Epidermal melanocyte (primary cell): ENCODE results near the gene MYLK4.
A peak's percentile ranks its signal among the peaks of the same experiment; 100 is the strongest.

Experiments used
- DNase-seq: peaks from one replicate; pipeline ENCODE4 v3.0.0; 2011; ENCODE audit warnings: low spot score; ENCODE audit not compliant: insufficient read length

The MYLK4 gene

GRCh38 chr6:2734488-2735166 is 16.1 kb downstream of the MYLK4 start:
- no peak for DNase-seq

GRCh38 chr6:2733736-2734480 is 16.8 kb downstream of the MYLK4 start:
- no peak for DNase-seq

GRCh38 chr6:2733324-2733723 is 17.4 kb downstream of the MYLK4 start:
- DNase-seq = no peak

GRCh38 chr6:2732503-2733089 is 18.1 kb downstream of the MYLK4 start:
- no peak for DNase-seq

GRCh38 chr6:2731281-2731909 is 19.3 kb downstream of the MYLK4 start:
- DNase-seq = no peak

- DNase-seq = peak; percentile 68
Measured at GRCh38 chr6:2730353-2731107, 20.2 kb downstream of the MYLK4 start.

GRCh38 chr6:2729921-2730320 is 20.8 kb downstream of the MYLK4 start:
- no peak for DNase-seq

- DNase-seq = no peak
Measured at GRCh38 chr6:2725999-2726567, 24.6 kb downstream of the MYLK4 start.

GRCh38 chr6:2725364-2725988 is 25.2 kb downstream of the MYLK4 start:
- no peak for DNase-seq

GRCh38 chr6:2721219-2721618 is 29.5 kb downstream of the MYLK4 start:
- DNase-seq = no peak

- no peak for DNase-seq
Measured at GRCh38 chr6:2719093-2719455, 31.6 kb downstream of the MYLK4 start.

- no peak for DNase-seq
Measured at GRCh38 chr6:2718334-2719092, 32.2 kb downstream of the MYLK4 start.

- DNase-seq = no peak
Measured at GRCh38 chr6:2716936-2717700, 33.6 kb downstream of the MYLK4 start.

GRCh38 chr6:2715737-2716136 is 35.0 kb downstream of the MYLK4 start:
- no peak for DNase-seq

- DNase-seq = no peak
Measured at GRCh38 chr6:2714111-2714895, 36.4 kb downstream of the MYLK4 start.

- no peak for DNase-seq
Measured at GRCh38 chr6:2713473-2714110, 37.1 kb downstream of the MYLK4 start.

GRCh38 chr6:2712102-2712501 is 38.6 kb downstream of the MYLK4 start:
- no peak for DNase-seq

GRCh38 chr6:2710412-2710811 is 40.3 kb downstream of the MYLK4 start:
- no peak for DNase-seq
